ENCODE data around the gene C1orf21.

Gene C1orf21

GRCh38 chr1:184574588-184574987 lies 187.8 kb downstream of the C1orf21 start:
- no peak overlapping the region for H3K4me3 ChIP-seq (ENCODE audit: low read depth, low read length)

GRCh38 chr1:184576822-184577221 lies 190.0 kb downstream of the C1orf21 start:
- no peak for TF ChIP-seq CTCF (IDR thresholded peaks at IDR 0.05; ENCODE audit: low read depth, low read length)
- DNase-seq (ENCODE audit: low read depth, low spot score) = no peak
- in situ Hi-C loops (cut with HindIII; ENCODE audit: low sequenced_read_pairs) = no loop called here
- no peak overlapping the region for H3K4me3 ChIP-seq (ENCODE audit: low read depth, low read length)

More at GRCh38 chr1:184574588-184574987, 187.8 kb downstream of the C1orf21 start:
- no peak for TF ChIP-seq CTCF (IDR thresholded peaks at IDR 0.05; ENCODE audit: low read depth, low read length)
- no peak for DNase-seq (ENCODE audit: low read depth, low spot score)
- in situ Hi-C loops (cut with HindIII; ENCODE audit: low sequenced_read_pairs) = no loop called here

GRCh38 chr1:184577319-184577718 lies 190.5 kb downstream of the C1orf21 start:
- no peak overlapping the region for H3K4me3 ChIP-seq (ENCODE audit: low read depth, low read length)
- in situ Hi-C loops (cut with HindIII; ENCODE audit: low sequenced_read_pairs) = no loop called here
- TF ChIP-seq CTCF (IDR thresholded peaks at IDR 0.05; ENCODE audit: low read depth, low read length) = no peak
- DNase-seq (ENCODE audit: low read depth, low spot score) = no peak

GRCh38 chr1:184582411-184582810 lies 195.6 kb downstream of the C1orf21 start:
- no peak for TF ChIP-seq CTCF (IDR thresholded peaks at IDR 0.05; ENCODE audit: low read depth, low read length)
- DNase-seq (ENCODE audit: low read depth, low spot score) = no peak
- in situ Hi-C loops (cut with HindIII; ENCODE audit: low sequenced_read_pairs) = no loop called here
- H3K4me3 ChIP-seq (ENCODE audit: low read depth, low read length) = no peak overlapping the region

GRCh38 chr1:184583849-184584248 lies 197.0 kb downstream of the C1orf21 start:
- DNase-seq (ENCODE audit: low read depth, low spot score) = no peak

GRCh38 chr1:184588701-184589100 lies 201.9 kb downstream of the C1orf21 start:
- no peak for DNase-seq (ENCODE audit: low read depth, low spot score)
- H3K4me3 ChIP-seq (ENCODE audit: low read depth, low read length) = no peak overlapping the region
- TF ChIP-seq CTCF (IDR thresholded peaks at IDR 0.05; ENCODE audit: low read depth, low read length) = no peak
- in situ Hi-C loops (cut with HindIII; ENCODE audit: low sequenced_read_pairs) = no loop called here

More at GRCh38 chr1:184583849-184584248, 197.0 kb downstream of the C1orf21 start:
- TF ChIP-seq CTCF (IDR thresholded peaks at IDR 0.05; ENCODE audit: low read depth, low read length) = no peak
- H3K4me3 ChIP-seq (ENCODE audit: low read depth, low read length) = no peak overlapping the region
- in situ Hi-C loops (cut with HindIII; ENCODE audit: low sequenced_read_pairs) = no loop called here

All from astrocyte of the spinal cord (primary cell).